Thyroid gland (tissue), 4 donors: ENCODE data around the gene VPS11. TPM values are rescaled to one million over a fixed set of nuclear protein-coding genes. Genes with fewer than 3 reads are reported as not detected.
"Not testable (repeated sequence)": the region's sequence is repeated elsewhere in the genome, so short reads cannot be mapped to it uniquely, and the experiment has no call there.

ENCODE experiments used
- DNase-seq, 2 donors: peaks; one replicate each; pipeline ENCODE4 v3.0.0-alpha.2; 2019
- H3K27ac ChIP-seq, 3 donors: fragments of 200-600 bp; sonication (generic); 1 replicate in 2 of 3; 2 replicates in 1 of 3; pipeline ENCODE4 v1.5.1; 2016 to 2019; ENCODE audit warnings: mild to moderate bottlenecking in 1 of 3, moderate library complexity in 1 of 3
- H3K27me3 ChIP-seq: fragments of 200-600 bp; sonication (generic); one replicate; pipeline ENCODE4 v1.5.1; 2019
- H3K36me3 ChIP-seq, 2 donors: fragments of 200-600 bp; sonication (generic); one replicate each; pipeline ENCODE4 v1.5.1; 2016 to 2019
- H3K4me1 ChIP-seq, 2 donors: fragments of 200-600 bp; sonication (generic); one replicate each; pipeline ENCODE4 v1.5.1; 2017 to 2019
- H3K4me3 ChIP-seq, 3 donors: fragments of 200-600 bp; sonication (generic); replicated peaks in 1 of 3; 1 replicate in 2 of 3; 2 replicates in 1 of 3; pipeline ENCODE4 v1.5.1; 2016; ENCODE audit warnings: mild to moderate bottlenecking in 1 of 3
- H3K9me3 ChIP-seq: fragments of 200-600 bp; sonication (generic); one replicate; pipeline ENCODE4 v1.5.1; 2017
- CTCF ChIP-seq, 6 experiments: fragments of 200-600 bp in 3 of 6; fragments of 450-650 bp in 3 of 6; sonication (generic) in 3 of 6; IDR thresholded peaks; one replicate each; pipeline ENCODE4 v1.5.1; 2016 to 2019; ENCODE audit warnings: antibody characterized with exemption in 6 of 6, mild to moderate bottlenecking in 2 of 6, inconsistent platforms in 1 of 6, moderate library complexity in 1 of 6
- POLR2A ChIP-seq, 2 donors: fragments of 450-650 bp; IDR thresholded peaks; one replicate each; pipeline ENCODE4 v1.6.1; 2017; ENCODE audit warnings: antibody characterized with exemption in 2 of 2, mild to moderate bottlenecking in 2 of 2, moderate library complexity in 1 of 2
- WGBS, 2 donors: methylation state at CpG; one replicate each; pipeline ENCODE4 v1.1.5; 2017; 5-methylcytosine and 5-hydroxymethylcytosine counted together
- intact Hi-C: fragments of 100-400 bp; cut with DNase I; formaldehyde crosslinking; loops from one replicate; pipeline ENCODE4 v1.15.1; 2023
- total RNA-seq, 4 donors: library from RNA; depleted of rRNA; stranded (reverse); fragments of >200 nt; gene quantifications; one replicate each; pipeline ENCODE4 v1.2.3, GENCODE V29; 2016

The VPS11 gene
- total RNA-seq, 4 donors from 2014 or later: 40.3 to 64.4 (median 47.4) TPM

- intact Hi-C loops: no loop called here
- Histone ChIP-seq H3K9me3 (no peaks in the 10 kb centered on the region), H3K27me3 (no peaks in the 10 kb centered on the region), H3K27ac (peak overlapping the region; percentile 85 to 91 (median 88)), H3K4me3 (peak overlapping the region; percentile 35 to 74 (median 59)), H3K36me3 (peaks cover 9 to 11% of the 10 kb centered on the region in 2 donors), H3K4me1 (peaks cover 12 to 23% of the 10 kb centered on the region in 2 donors)
- WGBS, 2 donors: 3% methylated on average over 19 to 26 of the region's 29 CpGs
- no peak for DNase-seq
- TF ChIP-seq CTCF (IDR thresholded peaks at IDR 0.05) (no peak), POLR2A (IDR thresholded peaks at IDR 0.05) (no peak)
These were observed 33.6 kb downstream of the VPS11 start for GRCh38 chr11:119100994-119101758.

GRCh38 chr11:119101759-119102423, 34.3 kb downstream of the VPS11 start, which contains the start of gene DPAGT1:
DPAGT1 (minus strand) TSS chr11:119101853; CDS start chr11:119101655, 198 bp downstream.
- intact Hi-C loops: no loop called here

GRCh38 chr11:119103161-119103664, 35.6 kb downstream of the VPS11 start:
- intact Hi-C loops, DNase-seq: not testable (repeated sequence)
- 81 to 94% methylated on average over 18 of the region's 18 CpGs for WGBS, 2 donors

More at GRCh38 chr11:119101759-119102423, 34.3 kb downstream of the VPS11 start, which contains the start of gene DPAGT1:
- H3K27ac ChIP-seq: peak within 1 kb of the TSS; percentile 85 to 91 (median 88)
- peaks cover 17 to 30% of the 10 kb centered on the region in 2 donors for H3K4me1 ChIP-seq
- 1% methylated on average over 24 to 32 of the region's 32 CpGs for WGBS, 2 donors
- peaks cover 9 to 11% of the 10 kb centered on the region in 2 donors for H3K36me3 ChIP-seq
- H3K4me3 ChIP-seq: peak within 1 kb of the TSS; percentile 35 to 74 (median 59)
- peak; percentile 90 to 91 for DNase-seq
- H3K27me3 ChIP-seq: no peaks in the 10 kb centered on the region
- no peaks in the 10 kb centered on the region for H3K9me3 ChIP-seq
- TF ChIP-seq POLR2A (IDR thresholded peaks at IDR 0.05) (peak in 1 of 2 donors; percentile 50), CTCF (IDR thresholded peaks at IDR 0.05) (peak in 1 of 6 experiments; percentile 2)

GRCh38 chr11:119103793-119104192, 36.2 kb downstream of the VPS11 start:
- Histone ChIP-seq H3K9me3 (no peaks in the 10 kb centered on the region), H3K4me3 (no peak overlapping the region), H3K36me3 (no peaks in the 10 kb centered on the region), H3K27me3 (no peaks in the 10 kb centered on the region), H3K4me1 (peaks cover 25 to 39% of the 10 kb centered on the region in 2 donors), H3K27ac (no peak overlapping the region)
- TF ChIP-seq POLR2A (IDR thresholded peaks at IDR 0.05) (no peak), CTCF (IDR thresholded peaks at IDR 0.05) (no peak)
- intact Hi-C loops: no loop called here
- 61 to 66% methylated on average over 4 of the region's 4 CpGs for WGBS, 2 donors
- no peak for DNase-seq

More at GRCh38 chr11:119103161-119103664, 35.6 kb downstream of the VPS11 start:
- H3K27me3 ChIP-seq, H3K4me3 ChIP-seq, H3K9me3 ChIP-seq, H3K36me3 ChIP-seq: not testable (repeated sequence)
- Histone ChIP-seq H3K27ac (peak overlapping the region in 2 of 3 donors; percentile 85 to 91), H3K4me1 (peaks cover 22 to 34% of the 10 kb centered on the region in 2 donors)
